HepG2 (cell line): ENCODE results near the gene DISP2. TPM values are rescaled to one million over a fixed set of nuclear protein-coding genes. Genes with fewer than 3 reads are reported as not detected.

Source experiments
- ATAC-seq: fragments of 200-7000 bp; cut with Tn5 transposase; 3 replicates; pipeline ENCODE4 v1.9.1; 2020; ENCODE audit warnings: mild to moderate bottlenecking, moderate library complexity
- BruUV-seq: library from RNA; stranded (reverse); fragments of 400-500 nt; replicated peaks from 2 replicates; lab custom pipeline; 2021; lab: Mats Ljungman, UMichigan
- CTCF ChIA-PET: fragments of 300-600 bp; formaldehyde crosslinking; extraction: SDS; loops from one replicate; lab custom pipeline; 2021; ENCODE audit warnings: low total read pairs, inconsistent platforms, low intra/inter-chr PET ratio; lab: Yijun Ruan, JAX
- POLR2A ChIA-PET: fragments of 350-600 bp; sonication (Branson Sonifier 250); formaldehyde crosslinking; loops from one replicate; lab custom pipeline; 2020; ENCODE audit warnings: antibody characterized with exemption, inconsistent platforms; lab: Yijun Ruan, JAX
- DNase-seq: peaks from one replicate; pipeline ENCODE4 v3.0.0-alpha.2; 2015; ENCODE audit warnings: low spot score
- FAIRE-seq: peaks from 3 replicates; lab custom pipeline; 2011; peaks lifted over from hg19 to GRCh38; lab: Jason Lieb, UNC
- H2AFZ ChIP-seq: one replicate; pipeline ENCODE4 v1.6.1; 2011; ENCODE audit warnings: low read length, inconsistent platforms
- H3K27ac ChIP-seq: fragments of 300-600 bp; 3 replicates; pipeline ENCODE4 v1.8.0; 2011; ENCODE audit warnings: mixed run types, mild to moderate bottlenecking, mixed read lengths, low read length, inconsistent platforms; ENCODE audit not compliant: insufficient read depth; ENCODE audit errors: extremely low read length
- H3K27me3 ChIP-seq, 2 experiments: fragments of 200-600 bp in 1 of 2; 2 replicates in 1 of 2; 3 replicates in 1 of 2; pipeline versions ENCODE4 v1.6.0 to v1.8.0; 2011; ENCODE audit warnings: low read length in 2 of 2, mild to moderate bottlenecking in 2 of 2, moderate library complexity in 2 of 2, inconsistent platforms in 1 of 2; ENCODE audit not compliant: insufficient read depth in 2 of 2, control insufficient read depth in 1 of 2
- H3K36me3 ChIP-seq, 2 experiments: fragments of 200-600 bp in 1 of 2; replicated peaks in 1 of 2; 2 replicates in 1 of 2; 3 replicates in 1 of 2; pipeline versions ENCODE4 v1.5.1 to v1.8.0; 2011; ENCODE audit warnings: low read length in 2 of 2, inconsistent platforms in 1 of 2; ENCODE audit not compliant: insufficient read depth in 2 of 2, control insufficient read depth in 1 of 2
- H3K4me1 ChIP-seq: 2 replicates; pipeline ENCODE4 v1.5.1; 2012; ENCODE audit warnings: low read length, inconsistent platforms; ENCODE audit not compliant: insufficient read depth
- H3K4me2 ChIP-seq: 2 replicates; pipeline ENCODE4 v1.6.0; 2011; ENCODE audit warnings: low read depth, low read length, inconsistent platforms
- H3K4me3 ChIP-seq, 3 experiments: fragments of 200-600 bp in 1 of 3; sonication (generic), shearing (Covaris generic) in 1 of 3; replicated peaks in 1 of 3; 2 replicates each; pipeline ENCODE4 v1.5.1; 2011 to 2016; ENCODE audit warnings: low read length in 3 of 3, inconsistent platforms in 2 of 3, low read depth in 2 of 3, mild to moderate bottlenecking in 2 of 3, control low read depth in 1 of 3, mixed read lengths in 1 of 3; ENCODE audit not compliant: insufficient read depth in 1 of 3
- H3K79me2 ChIP-seq: one replicate; pipeline ENCODE4 v1.6.1; 2011; ENCODE audit warnings: low read length, inconsistent platforms; ENCODE audit not compliant: insufficient read depth
- H3K9ac ChIP-seq: 2 replicates; pipeline ENCODE4 v1.6.0; 2011; ENCODE audit warnings: mild to moderate bottlenecking, low read depth, low read length, inconsistent platforms; ENCODE audit not compliant: insufficient read depth
- H3K9me3 ChIP-seq: 2 replicates; pipeline ENCODE4 v1.5.1; 2012; ENCODE audit warnings: mild to moderate bottlenecking, low read length
- H4K20me1 ChIP-seq: 2 replicates; pipeline ENCODE4 v1.6.0; 2011; ENCODE audit warnings: inconsistent platforms, mild to moderate bottlenecking, low read length, moderate library complexity; ENCODE audit not compliant: insufficient read depth
- KLF11 ChIP-seq: IDR thresholded peaks from 2 replicates; pipeline ENCODE4 v1.6.1; 2016; ENCODE audit warnings: missing compliant biosample characterization
- MAFK ChIP-seq, 2 experiments: IDR thresholded peaks in 1 of 2; conservative IDR thresholded peaks in 1 of 2; 2 replicates each; pipeline ENCODE4 v1.6.1; 2011; ENCODE audit warnings: improper control_type of control experiment in 2 of 2, low read length in 2 of 2
- PAWR ChIP-seq: sonication (generic); formaldehyde crosslinking; IDR thresholded peaks from 2 replicates; pipeline ENCODE4 v1.4.0; 2020; ENCODE audit warnings: missing genetic modification reagents, mild to moderate bottlenecking, borderline replicate concordance
- ZNF547 ChIP-seq: sonication (generic); formaldehyde crosslinking; IDR thresholded peaks from 2 replicates; pipeline ENCODE4 v1.5.1; 2020; ENCODE audit warnings: mild to moderate bottlenecking, missing genetic modification reagents
- ZNF563 ChIP-seq: sonication (generic); formaldehyde crosslinking; IDR thresholded peaks from 2 replicates; pipeline ENCODE4 v1.8.0; 2022; ENCODE audit warnings: mild to moderate bottlenecking, moderate library complexity, missing genetic modification reagents
- ZNF605 ChIP-seq: sonication (generic); formaldehyde crosslinking; IDR thresholded peaks from 2 replicates; pipeline ENCODE4 v1.8.0; 2022; ENCODE audit warnings: mild to moderate bottlenecking, missing genetic modification reagents
- WGBS: methylation state at CpG from one replicate; pipeline ENCODE4 v1.1.6; 2017; ENCODE audit warnings: low lambda C conversion rate; 5-methylcytosine and 5-hydroxymethylcytosine counted together
- in situ Hi-C: cut with HindIII; loops from 2 replicates; pipeline ENCODE4 v1.10.0; 2017; ENCODE audit warnings: low pct_unique_long_range_greater_than_20kb; ENCODE audit not compliant: extremely low pct_ligation_motif_present
- intact Hi-C: fragments of 100-400 bp; cut with micrococcal nuclease; formaldehyde crosslinking; loops from one replicate; pipeline ENCODE4 v1.10.0; 2022; ENCODE audit not compliant: unreplicated experiment
- polyA plus RNA-seq, 8 experiments: library from polyadenylated mRNA; depleted of rRNA in 3 of 8; stranded (reverse) in 7 of 8; unstranded in 1 of 8; fragments of >200 nt; fragmentation: Illumina TruSeq in 4 of 8; extraction: Trizol in 4 of 8; gene quantifications; 2 replicates each; pipeline versions ENCODE4 v1.2.1 to v1.2.3, GENCODE V29; 2011 to 2016; ENCODE audit warnings: low read depth in 4 of 8, missing spikeins in 1 of 8, mixed read lengths in 1 of 8; ENCODE audit not compliant: insufficient read depth in 1 of 8
- total RNA-seq, 5 experiments: library from RNA; depleted of rRNA; stranded (reverse); fragments of >200 nt; fragmentation: Illumina TruSeq; extraction: Trizol; gene quantifications; 2 replicates each; pipeline ENCODE4 v1.2.3, GENCODE V29; 2016; ENCODE audit warnings: low read depth in 1 of 5
- TF ChIP-seq, protein P1 (sequence below): IDR thresholded peaks from 2 replicates; pipeline ENCODE4 v1.6.1; 2012; ENCODE audit warnings: low read depth, low read length, improper control_type of control experiment
- TF ChIP-seq, protein P2 (sequence below): IDR thresholded peaks from 2 replicates; pipeline ENCODE4 v1.6.1; 2016; ENCODE audit warnings: mild to moderate bottlenecking, missing biosample characterization, missing genetic modification reagents

DISP2 gene
- total and polyA plus RNA-seq, 2 of the 13 experiments (the other 11 are each of a cell fraction or from before 2014, with no cell fraction given) = 0.09 to 0.32 TPM

DNA sequence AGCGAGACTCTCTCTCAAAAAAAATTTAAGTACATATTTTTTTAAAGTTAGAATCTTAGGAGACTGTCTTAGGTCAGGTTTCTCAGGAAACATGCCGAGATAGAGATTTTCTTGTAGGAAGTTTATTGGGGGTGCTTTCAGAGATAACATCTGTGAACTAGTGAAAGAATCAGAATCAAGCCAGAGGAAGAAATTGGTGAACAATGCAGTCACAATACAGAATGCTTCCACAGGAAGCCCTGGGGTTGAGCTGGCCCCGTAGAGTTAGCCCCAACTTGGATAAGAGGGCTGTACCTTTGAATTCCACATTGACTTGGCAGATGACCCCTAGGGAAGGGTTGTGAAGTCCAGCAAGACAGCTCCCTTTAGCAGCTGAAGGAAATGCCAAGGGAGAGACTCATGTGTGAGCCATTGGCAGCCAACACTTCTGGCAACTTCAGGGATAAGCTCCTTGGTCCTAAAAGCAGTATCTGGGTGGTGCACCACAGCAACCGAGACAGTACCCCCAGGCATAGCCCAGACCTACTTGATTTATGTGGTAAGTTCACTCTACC, 43.2 kb upstream of the DISP2 start (continued):
- TF ChIP-seq ZNF605 = no peak
- TF ChIP-seq, protein P1, sequence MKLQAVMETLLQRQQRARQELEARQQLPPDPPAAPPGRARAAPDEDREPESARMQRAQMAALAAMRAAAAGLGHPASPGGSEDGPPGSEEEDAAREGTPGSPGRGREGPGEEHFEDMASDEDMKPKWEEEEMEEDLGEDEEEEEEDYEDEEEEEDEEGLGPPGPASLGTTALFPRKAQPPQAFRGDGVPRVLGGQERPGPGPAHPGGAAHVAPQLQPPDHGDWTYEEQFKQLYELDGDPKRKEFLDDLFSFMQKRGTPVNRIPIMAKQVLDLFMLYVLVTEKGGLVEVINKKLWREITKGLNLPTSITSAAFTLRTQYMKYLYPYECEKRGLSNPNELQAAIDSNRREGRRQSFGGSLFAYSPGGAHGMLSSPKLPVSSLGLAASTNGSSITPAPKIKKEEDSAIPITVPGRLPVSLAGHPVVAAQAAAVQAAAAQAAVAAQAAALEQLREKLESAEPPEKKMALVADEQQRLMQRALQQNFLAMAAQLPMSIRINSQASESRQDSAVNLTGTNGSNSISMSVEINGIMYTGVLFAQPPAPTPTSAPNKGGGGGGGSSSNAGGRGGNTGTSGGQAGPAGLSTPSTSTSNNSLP = no peak
- TF ChIP-seq, protein P2, sequence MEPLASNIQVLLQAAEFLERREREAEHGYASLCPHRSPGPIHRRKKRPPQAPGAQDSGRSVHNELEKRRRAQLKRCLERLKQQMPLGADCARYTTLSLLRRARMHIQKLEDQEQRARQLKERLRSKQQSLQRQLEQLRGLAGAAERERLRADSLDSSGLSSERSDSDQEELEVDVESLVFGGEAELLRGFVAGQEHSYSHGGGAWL = no peak

DNA sequence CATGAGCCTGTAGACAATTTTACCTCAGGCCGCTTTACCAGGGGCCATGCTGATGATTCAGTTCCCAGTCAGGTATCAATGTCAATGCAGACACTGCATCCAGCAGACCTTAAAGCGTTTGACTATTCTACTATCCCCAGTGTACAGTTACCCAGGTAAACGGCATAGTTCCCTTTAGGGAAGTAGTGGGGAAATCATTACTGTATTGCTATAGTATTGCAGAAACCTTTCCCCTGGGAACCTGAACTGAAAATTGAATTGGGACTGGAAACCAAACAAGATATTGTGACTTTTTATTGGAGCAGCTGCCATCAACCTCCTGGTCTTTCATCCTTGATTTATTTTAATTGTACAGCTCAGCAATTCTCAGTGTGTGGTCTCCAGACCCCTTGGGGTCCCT, 41.1 kb upstream of the DISP2 start:
- H4K20me1 ChIP-seq = no peaks in the 10 kb centered on the region
- H3K27me3 ChIP-seq = peaks cover 1 to 29% of the 10 kb centered on the region in 2 experiments; a peak in 1 of 5 replicates
- POLR2A ChIA-PET = no interaction called here
- TF ChIP-seq KLF11 (CRISPR knock-in tag) (no peak), PAWR (no peak), ZNF563 (CRISPR knock-in tag) (no peak), MAFK (conservative IDR thresholded peaks at IDR 0.05 in 1 of 2, IDR thresholded peaks at IDR 0.05 in 1 of 2; ENCODE audit: low read length in 2 of 2) (peak; percentile 30 to 31; a peak in 1 of 4 replicates), ZNF547 (CRISPR knock-in tag) (no peak)
- no peaks in the 10 kb centered on the region for H3K36me3 ChIP-seq
- no peak for FAIRE-seq
- H3K9me3 ChIP-seq = no peaks in the 10 kb centered on the region
- no peak overlapping the region for H3K27ac ChIP-seq
- no peak overlapping the region for H3K4me2 ChIP-seq
- no peak overlapping the region for H3K4me3 ChIP-seq
- no peak overlapping the region for H2AFZ ChIP-seq
- intact Hi-C loops = no loop called here
- CTCF ChIA-PET = no interaction called here
- WGBS = 19% methylated on average over 3 of the region's 3 CpGs
- no TSS peak for BruUV-seq
- no peak overlapping the region for H3K9ac ChIP-seq
- DNase-seq = no peak
- H3K79me2 ChIP-seq = no peaks in the 10 kb centered on the region
- ATAC-seq = no peak
- H3K4me1 ChIP-seq = peaks cover 17% of the 10 kb centered on the region
- in situ Hi-C loops = no loop called here
